Activated T-cell treated with anti-CD3 and anti-CD28 coated beads for 24 hours (primary cell): ENCODE data around the gene ITIH4.

Experiments used
- DNase-seq: peaks from one replicate; pipeline ENCODE4 v3.0.0-alpha.2; 2020; ENCODE audit warnings: low read depth

The ITIH4 gene

GRCh38 chr3:52830535-52831258, at the start of gene ITIH4:
Gene ITIH4, minus strand, starts transcription at chr3:52830672. Its CDS starts 30 bp downstream, at chr3:52830642.
- no peak for DNase-seq

DNA sequence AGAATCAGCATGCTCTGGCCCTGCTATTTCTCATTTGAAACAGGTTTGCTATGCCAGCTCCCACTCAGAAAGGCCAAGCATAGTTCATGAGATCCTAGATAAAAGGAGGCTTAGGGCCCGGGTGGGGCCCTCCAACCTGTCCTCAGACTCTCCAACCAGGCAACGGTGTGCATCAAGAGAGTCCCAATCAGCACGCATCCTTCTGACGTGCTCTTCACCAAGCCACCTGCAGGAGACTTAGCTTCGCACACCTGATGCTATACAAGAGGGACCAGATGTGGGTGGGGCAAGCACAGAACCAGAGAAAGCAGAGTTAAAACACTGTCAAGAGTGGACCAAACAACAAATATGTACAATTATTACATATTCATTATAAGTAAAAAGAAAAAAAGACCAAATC, 49.6 kb upstream of the ITIH4 start:
- no peak for DNase-seq

DNA sequence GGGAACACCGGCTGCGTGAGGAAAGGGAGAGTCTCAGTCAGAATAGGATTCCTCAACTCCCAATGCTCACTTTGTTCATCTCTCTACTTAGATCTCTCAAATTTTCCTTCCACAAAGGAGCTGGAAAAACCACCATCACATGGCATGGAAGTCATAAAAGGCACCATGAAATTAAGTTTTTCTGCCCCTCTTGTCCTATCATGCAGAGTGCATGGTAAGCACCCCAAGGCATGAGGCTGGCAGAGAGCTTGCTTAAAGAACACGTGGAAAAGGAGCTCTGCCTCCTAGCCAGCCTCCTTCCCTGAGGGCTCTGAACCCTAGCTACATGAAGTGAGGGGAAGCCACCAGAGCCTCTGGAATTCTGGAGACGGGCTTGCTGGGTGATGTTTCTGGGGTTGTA, 49.1 kb upstream of the ITIH4 start:
- no peak for DNase-seq

DNA sequence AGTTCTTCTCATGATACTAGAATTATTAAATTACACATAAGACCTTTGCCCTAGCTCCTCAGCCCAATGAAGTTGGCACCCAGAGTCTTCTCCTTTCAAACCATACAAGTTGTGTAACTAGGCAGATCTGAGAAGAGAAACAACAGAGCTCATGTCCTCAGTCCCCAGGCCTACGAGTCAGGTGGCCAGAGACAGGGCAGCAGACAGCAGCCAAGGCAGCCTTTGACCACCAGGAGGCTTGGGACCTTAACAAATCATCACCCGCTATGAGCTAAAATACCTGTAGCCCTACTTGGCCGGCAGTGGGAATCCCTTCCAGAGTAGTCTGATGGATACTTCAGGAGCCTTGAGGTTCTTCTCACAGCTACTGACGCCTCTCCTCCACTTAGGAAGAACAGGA, 48.6 kb upstream of the ITIH4 start:
- no peak for DNase-seq

GRCh38 chr3:52877085-52877484, 46.6 kb upstream of the ITIH4 start:
- DNase-seq, result no peak

GRCh38 chr3:52874864-52875587, 44.6 kb upstream of the ITIH4 start:
- no peak for DNase-seq

- DNase-seq, result no peak
These were observed 43.8 kb upstream of the ITIH4 start for GRCh38 chr3:52874160-52874701.

- DNase-seq, result no peak
These were observed 43.1 kb upstream of the ITIH4 start for GRCh38 chr3:52873433-52874159.

GRCh38 chr3:52872245-52872644, 41.8 kb upstream of the ITIH4 start:
- no peak for DNase-seq

DNA sequence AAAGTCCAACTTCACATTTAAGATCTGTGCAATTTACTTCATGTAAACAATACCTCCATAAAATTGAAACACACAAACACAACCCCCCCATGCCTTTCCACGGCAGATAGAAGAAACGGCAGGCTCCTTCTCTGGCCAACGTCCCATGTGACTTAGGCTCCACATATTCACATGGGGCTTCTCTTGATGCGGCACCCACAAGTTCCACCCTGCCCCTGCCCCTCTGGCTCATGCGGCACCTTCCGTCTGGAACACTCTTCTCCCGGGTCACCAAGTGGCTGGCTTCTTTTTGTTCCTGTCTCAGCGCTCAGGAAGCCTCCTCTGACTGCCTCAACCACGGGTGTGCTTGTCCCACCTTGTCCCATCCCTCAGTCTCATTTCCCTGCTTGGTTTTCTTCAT, 41.3 kb upstream of the ITIH4 start:
- no peak for DNase-seq

DNA sequence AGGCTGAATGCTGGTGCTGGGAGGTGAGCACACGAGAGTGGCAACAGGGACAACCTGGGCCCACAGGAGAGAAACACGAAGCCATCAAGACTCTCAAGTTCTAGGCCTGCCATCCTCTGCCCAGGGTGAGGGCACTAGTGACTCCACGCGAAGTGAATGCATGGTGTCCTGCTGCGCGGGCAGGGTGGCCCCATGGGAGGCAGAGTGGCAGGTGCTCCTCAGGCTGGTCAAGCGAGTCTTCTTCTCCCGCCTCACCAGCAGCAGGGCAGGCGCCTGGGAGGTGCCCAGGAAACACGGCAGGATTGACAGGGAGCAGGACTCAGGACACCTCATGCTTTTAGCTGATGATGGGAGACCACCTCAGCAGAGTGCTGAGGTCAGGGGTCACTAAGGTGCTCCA, 40.0 kb upstream of the ITIH4 start:
- no peak for DNase-seq

DNA sequence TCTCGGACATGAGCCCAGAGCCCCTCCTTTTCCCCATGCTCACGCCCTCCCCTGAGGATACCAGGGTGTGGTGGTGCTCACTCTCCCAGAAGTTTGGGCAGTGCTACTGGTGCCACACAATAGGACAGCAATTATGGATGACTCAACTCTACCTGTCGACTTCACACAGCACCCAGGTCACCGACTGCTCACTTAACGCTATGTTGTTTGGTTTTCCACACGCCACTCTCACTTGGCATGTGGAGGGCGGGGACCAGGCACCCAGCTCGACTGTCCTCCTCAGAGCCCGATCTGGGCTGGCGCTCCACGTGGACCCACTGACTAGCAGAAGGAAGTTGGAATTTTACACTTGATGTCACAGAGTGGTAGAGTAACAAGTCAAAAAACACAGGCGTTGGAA, 36.0 kb upstream of the ITIH4 start:
- no peak for DNase-seq

GRCh38 chr3:52865994-52866393, 35.5 kb upstream of the ITIH4 start:
- DNase-seq, result no peak

- no peak for DNase-seq
These were observed 29.9 kb upstream of the ITIH4 start for GRCh38 chr3:52860424-52860768.

DNA sequence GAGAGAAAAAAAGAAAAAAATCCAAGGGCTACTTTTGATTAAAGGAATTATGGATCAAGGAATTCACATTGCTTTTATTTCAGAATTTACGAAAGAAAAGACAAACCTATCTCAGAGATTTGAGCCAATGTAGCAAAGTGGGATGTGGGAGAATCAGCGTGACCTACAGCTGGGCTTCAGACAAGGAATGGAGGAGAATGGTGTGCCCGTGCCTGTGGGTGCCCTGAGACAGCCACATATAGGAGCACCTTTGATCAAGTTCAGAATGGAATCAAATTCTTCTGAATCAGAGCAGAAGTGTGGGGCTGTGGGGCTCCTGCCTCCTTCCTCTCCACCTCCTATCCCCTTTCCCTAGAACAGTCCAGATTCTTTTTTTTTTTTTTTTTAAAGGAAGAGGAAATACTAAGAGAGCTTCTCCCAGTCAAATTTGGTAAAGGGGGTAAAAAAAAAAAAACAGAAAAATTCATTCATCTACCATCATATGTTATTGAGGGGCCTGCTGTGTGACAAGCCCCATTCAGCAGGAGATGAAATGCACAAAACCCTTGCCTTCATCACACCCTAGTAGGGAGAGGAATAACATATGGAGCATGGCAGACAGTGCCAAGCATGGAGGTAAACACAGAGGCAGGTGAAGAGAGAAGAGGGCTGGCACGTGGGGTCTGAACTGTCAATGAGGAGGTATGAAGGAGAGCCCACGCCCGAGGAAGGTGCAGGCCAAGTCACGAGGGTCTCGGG, 29.4 kb upstream of the ITIH4 start:
- DNase-seq, result no peak

- DNase-seq, result no peak
These were observed 27.4 kb upstream of the ITIH4 start for GRCh38 chr3:52857864-52858263.

GRCh38 chr3:52857133-52857532, 26.7 kb upstream of the ITIH4 start:
- DNase-seq, result no peak

- no peak for DNase-seq
These were observed 26.2 kb upstream of the ITIH4 start for GRCh38 chr3:52856666-52857065.

GRCh38 chr3:52854013-52854412, 23.5 kb upstream of the ITIH4 start:
- DNase-seq, result no peak

DNA sequence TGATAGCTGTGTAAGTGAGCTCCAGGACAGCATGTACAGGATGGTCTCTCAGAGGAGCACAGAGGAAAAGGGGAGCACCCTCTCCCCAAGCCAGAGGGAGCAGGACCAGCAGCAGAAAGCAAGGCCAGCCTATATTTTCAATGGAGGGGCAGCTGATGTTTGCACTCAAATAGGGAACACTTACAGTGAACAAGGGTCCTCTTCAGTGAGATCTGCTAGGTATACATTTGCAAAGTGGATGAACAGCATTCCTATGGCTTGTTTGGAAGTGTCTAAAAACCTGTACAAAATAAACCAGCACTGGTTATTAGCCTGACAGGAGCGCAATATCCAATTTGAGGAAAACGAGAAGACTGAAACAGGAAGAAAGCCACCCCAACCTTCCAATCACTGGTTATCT, 21.9 kb upstream of the ITIH4 start:
- DNase-seq, result no peak

- peak; percentile 2 for DNase-seq
These were observed 20.9 kb upstream of the ITIH4 start for GRCh38 chr3:52851348-52851747.

DNA sequence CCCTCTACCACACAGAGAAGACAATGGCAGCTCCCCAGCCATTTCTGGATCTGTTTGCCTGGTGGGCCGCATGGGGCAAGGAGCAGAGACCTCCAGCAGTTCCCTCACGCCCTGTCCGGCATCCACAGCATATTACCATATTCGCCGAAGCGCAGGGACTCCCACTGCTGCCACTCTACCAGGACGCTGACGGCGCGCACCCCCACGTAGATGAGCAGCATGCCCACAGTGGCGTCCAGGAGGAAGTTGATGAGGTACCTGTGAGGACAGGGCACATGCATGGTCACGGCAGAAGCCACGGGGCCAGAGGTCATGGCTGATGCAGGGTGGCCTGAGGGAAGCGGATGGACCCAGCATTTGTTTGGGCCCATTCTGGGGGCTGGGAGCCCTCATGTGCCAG, 19.2 kb upstream of the ITIH4 start:
- DNase-seq, result no peak
